H1 (cell line): ENCODE results near the gene TCFL5. TPM values are rescaled to one million over a fixed set of nuclear protein-coding genes. Genes with fewer than 3 reads are reported as not detected.

Source experiments
- CTCF ChIA-PET: fragments of 300-600 bp; sonication (Branson Sonifier 250); formaldehyde crosslinking; loops from one replicate; lab custom pipeline; 2021; ENCODE audit not compliant: partially characterized antibody; lab: Charles Lee
- POLR2A ChIA-PET: fragments of 300-600 bp; sonication (Branson Sonifier 250); formaldehyde crosslinking; loops from one replicate; lab custom pipeline; 2021; ENCODE audit warnings: inconsistent platforms; ENCODE audit not compliant: partially characterized antibody; lab: Charles Lee
- DNase-seq, 2 experiments: peaks; one replicate each; pipeline versions ENCODE4 v3.0.0 to v3.0.0-alpha.2; 2010 to 2022; ENCODE audit warnings: low spot score in 2 of 2, low read depth in 1 of 2, mixed read lengths in 1 of 2
- FAIRE-seq: peaks from 2 replicates; lab custom pipeline; 2011; peaks lifted over from hg19 to GRCh38; lab: Jason Lieb, UNC
- H2AFZ ChIP-seq: 2 replicates; pipeline ENCODE4 v1.8.1; 2012; ENCODE audit warnings: low read length, inconsistent platforms
- H2AK5ac ChIP-seq: 2 replicates; pipeline ENCODE4 v1.6.1; 2013; ENCODE audit warnings: low read depth, low read length
- H2BK120ac ChIP-seq: replicated peaks from 2 replicates; pipeline ENCODE3; 2013; ENCODE audit warnings: low read depth, low read length, inconsistent platforms
- H2BK12ac ChIP-seq: 2 replicates; pipeline ENCODE4 v1.6.1; 2013; ENCODE audit warnings: low read depth, low read length
- H2BK15ac ChIP-seq: 2 replicates; pipeline ENCODE4 v1.6.1; 2013; ENCODE audit warnings: low read length
- H2BK20ac ChIP-seq: 2 replicates; pipeline ENCODE4 v1.6.1; 2013; ENCODE audit warnings: low read length
- H2BK5ac ChIP-seq: 2 replicates; pipeline ENCODE4 v1.6.1; 2013; ENCODE audit warnings: low read depth, low read length
- H3K14ac ChIP-seq: 2 replicates; pipeline ENCODE4 v1.6.1; 2013; ENCODE audit warnings: inconsistent platforms; ENCODE audit not compliant: insufficient read length
- H3K18ac ChIP-seq: 2 replicates; pipeline ENCODE4 v1.6.1; 2013; ENCODE audit warnings: low read length; ENCODE audit errors: extremely low read depth
- H3K23ac ChIP-seq: 2 replicates; pipeline ENCODE4 v1.6.1; 2013; ENCODE audit warnings: inconsistent platforms; ENCODE audit not compliant: insufficient read length
- H3K23me2 ChIP-seq: 2 replicates; pipeline ENCODE4 v1.6.1; 2013; ENCODE audit warnings: low read depth, low read length
- H3K27ac ChIP-seq: 2 replicates; pipeline ENCODE4 v1.6.1; 2011; ENCODE audit warnings: low read depth, low read length, inconsistent platforms
- H3K27me3 ChIP-seq, 4 experiments: replicated peaks in 1 of 4; 1 replicate in 1 of 4; 2 replicates in 3 of 4; pipeline versions ENCODE4 v1.6.1 to v1.8.1; 2011 to 2013; ENCODE audit warnings: low read length in 3 of 4, mild to moderate bottlenecking in 3 of 4, inconsistent platforms in 2 of 4, mixed read lengths in 2 of 4, moderate library complexity in 1 of 4; ENCODE audit not compliant: control insufficient read depth in 3 of 4, insufficient read depth in 3 of 4; ENCODE audit errors: extremely low read depth in 1 of 4
- H3K36me3 ChIP-seq, 4 experiments: 2 replicates each; pipeline versions ENCODE4 v1.6.1 to v1.8.1; 2011 to 2013; ENCODE audit warnings: mild to moderate bottlenecking in 4 of 4, low read length in 3 of 4, moderate library complexity in 2 of 4, control low read depth in 1 of 4, inconsistent platforms in 1 of 4; ENCODE audit not compliant: insufficient read depth in 4 of 4, control insufficient read depth in 2 of 4
- H3K4ac ChIP-seq: replicated peaks from 2 replicates; pipeline ENCODE3; 2013; ENCODE audit warnings: low read length, low read depth, mixed read lengths, inconsistent platforms; ENCODE audit not compliant: insufficient read length
- H3K4me1 ChIP-seq, 4 experiments: replicated peaks in 1 of 4; 1 replicate in 1 of 4; 2 replicates in 3 of 4; pipeline versions ENCODE4 v1.6.1 to v1.8.1; 2011 to 2013; ENCODE audit warnings: low read length in 3 of 4, inconsistent platforms in 2 of 4, mixed read lengths in 1 of 4; ENCODE audit not compliant: insufficient read depth in 4 of 4, control insufficient read depth in 3 of 4
- H3K4me2 ChIP-seq, 2 experiments: 2 replicates each; pipeline versions ENCODE4 v1.6.1 to v1.8.1; 2011 to 2013; ENCODE audit warnings: low read depth in 2 of 2, low read length in 2 of 2, control low read depth in 1 of 2, inconsistent platforms in 1 of 2, mild to moderate bottlenecking in 1 of 2; ENCODE audit not compliant: insufficient read depth in 1 of 2
- H3K4me3 ChIP-seq, 4 experiments: fragments of 200-600, 300-600 bp in 1 of 4; sonication (generic), shearing (Covaris generic), sonication (Bioruptor Twin) in 1 of 4; 2 replicates each; pipeline versions ENCODE4 v1.5.1 to v1.8.1; 2011 to 2016; ENCODE audit warnings: low read length in 4 of 4, low read depth in 3 of 4, control low read depth in 2 of 4, inconsistent platforms in 2 of 4, mild to moderate bottlenecking in 2 of 4, mixed read lengths in 1 of 4, moderate library complexity in 1 of 4; ENCODE audit not compliant: insufficient read depth in 2 of 4; ENCODE audit errors: extremely low read depth in 1 of 4
- H3K56ac ChIP-seq: replicated peaks from 2 replicates; pipeline ENCODE3; 2013; ENCODE audit warnings: low read depth, mild to moderate bottlenecking, mixed read lengths, low read length, inconsistent platforms; ENCODE audit not compliant: insufficient read length
- H3K79me1 ChIP-seq: 2 replicates; pipeline ENCODE4 v1.6.1; 2013; ENCODE audit warnings: low read depth, low read length, control low read depth
- H3K79me2 ChIP-seq, 2 experiments: 2 replicates each; pipeline versions ENCODE4 v1.6.1 to v1.8.1; 2012 to 2013; ENCODE audit warnings: low read length in 2 of 2, mild to moderate bottlenecking in 2 of 2, inconsistent platforms in 1 of 2; ENCODE audit not compliant: insufficient read depth in 2 of 2, control insufficient read depth in 1 of 2
- H3K9ac ChIP-seq, 4 experiments: replicated peaks in 1 of 4; 1 replicate in 1 of 4; 2 replicates in 3 of 4; pipeline versions ENCODE4 v1.6.1 to v1.8.1; 2011 to 2013; ENCODE audit warnings: low read depth in 3 of 4, low read length in 3 of 4, control low read depth in 2 of 4, mild to moderate bottlenecking in 2 of 4, moderate library complexity in 2 of 4, inconsistent platforms in 1 of 4; ENCODE audit errors: extremely low read depth in 1 of 4
- H3K9me3 ChIP-seq, 2 experiments: 2 replicates each; pipeline versions ENCODE4 v1.6.1 to v1.8.1; 2012 to 2013; ENCODE audit warnings: mild to moderate bottlenecking in 2 of 2, moderate library complexity in 2 of 2, control low read depth in 1 of 2, inconsistent platforms in 1 of 2, low read depth in 1 of 2, low read length in 1 of 2, mixed read lengths in 1 of 2; ENCODE audit not compliant: insufficient read depth in 2 of 2
- H4K20me1 ChIP-seq, 2 experiments: replicated peaks in 1 of 2; 2 replicates each; pipeline versions ENCODE3 to v1.8.1; 2011 to 2013; ENCODE audit warnings: inconsistent platforms in 2 of 2, low read length in 2 of 2, mild to moderate bottlenecking in 1 of 2; ENCODE audit not compliant: insufficient read depth in 2 of 2, control insufficient read depth in 1 of 2
- H4K5ac ChIP-seq: 2 replicates; pipeline ENCODE4 v1.6.1; 2013; ENCODE audit warnings: low read length, low read depth, mixed read lengths, inconsistent platforms; ENCODE audit not compliant: insufficient read length
- H4K8ac ChIP-seq: 2 replicates; pipeline ENCODE4 v1.8.0; 2013; ENCODE audit warnings: mild to moderate bottlenecking, moderate library complexity, low read length, inconsistent platforms; ENCODE audit not compliant: insufficient read depth; ENCODE audit errors: extremely low read depth
- H4K91ac ChIP-seq: replicated peaks from 2 replicates; pipeline ENCODE3; 2013; ENCODE audit warnings: low read length, mixed read lengths, inconsistent platforms; ENCODE audit not compliant: insufficient read length
- CEBPB ChIP-seq: IDR thresholded peaks from 2 replicates; pipeline ENCODE4 v1.6.1; 2012; ENCODE audit warnings: low read depth, low read length
- EGR1 ChIP-seq: IDR thresholded peaks from 2 replicates; pipeline ENCODE4 v1.6.1; 2011; ENCODE audit warnings: low read depth, low read length, borderline replicate concordance
- HDAC2 ChIP-seq, 2 experiments: fragments of 300-600 bp in 1 of 2; sonication (generic) in 1 of 2; IDR thresholded peaks; 2 replicates each; pipeline ENCODE4 v1.6.1; 2011 to 2012; ENCODE audit warnings: low read depth in 2 of 2, low read length in 2 of 2, mild to moderate bottlenecking in 2 of 2, moderate library complexity in 2 of 2, borderline replicate concordance in 1 of 2, inconsistent platforms in 1 of 2
- HDAC6 ChIP-seq: IDR thresholded peaks from one replicate; pipeline ENCODE4 v1.7.1; 2012; ENCODE audit warnings: low read depth, mild to moderate bottlenecking, inconsistent platforms, low read length, moderate library complexity
- KDM4A ChIP-seq: IDR thresholded peaks from one replicate; pipeline ENCODE4 v1.7.1; 2012; ENCODE audit warnings: low read depth, mild to moderate bottlenecking, moderate library complexity, low read length, inconsistent platforms; ENCODE audit not compliant: severe bottlenecking
- RAD21 ChIP-seq, 2 experiments: IDR thresholded peaks in 1 of 2; conservative IDR thresholded peaks in 1 of 2; 2 replicates each; pipeline ENCODE4 v1.6.1; 2011; ENCODE audit warnings: low read depth in 2 of 2, low read length in 2 of 2, improper control_type of control experiment in 1 of 2, inconsistent platforms in 1 of 2, mild to moderate bottlenecking in 1 of 2, moderate library complexity in 1 of 2
- RNF2 ChIP-seq: fragments of 200-900, 300-1000 bp; sonication (generic); IDR thresholded peaks from 2 replicates; pipeline ENCODE4 v1.7.1; 2016; ENCODE audit warnings: borderline replicate concordance, low read depth, mild to moderate bottlenecking, antibody characterized with exemption, low read length; ENCODE audit not compliant: poor library complexity, severe bottlenecking; ENCODE audit errors: missing control alignments
- SP1 ChIP-seq: IDR thresholded peaks from 2 replicates; pipeline ENCODE4 v1.6.1; 2011; ENCODE audit warnings: low read depth, low read length
- TBP ChIP-seq: IDR thresholded peaks from 2 replicates; pipeline ENCODE4 v1.6.1; 2011; ENCODE audit warnings: low read depth, low read length, improper control_type of control experiment
- TEAD4 ChIP-seq: IDR thresholded peaks from 2 replicates; pipeline ENCODE4 v1.6.1; 2012; ENCODE audit warnings: low read depth, low read length, inconsistent platforms, mixed read lengths
- WGBS, 2 experiments: shearing (Covaris generic) in 1 of 2; methylation state at CpG; one replicate each; pipeline versions ENCODE4 v1.1.6 to v1.1.7; 2013 to 2015; ENCODE audit warnings: low lambda C conversion rate in 2 of 2, mixed read lengths in 2 of 2, inconsistent platforms in 1 of 2, low coverage in 1 of 2, missing lambda C conversion rate in 1 of 2; ENCODE audit not compliant: insufficient replicate concordance in 2 of 2, insufficient coverage in 1 of 2, insufficient read length in 1 of 2; ENCODE audit errors: extremely low coverage in 1 of 2, missing lambda C conversion rate in 1 of 2; 5-methylcytosine and 5-hydroxymethylcytosine counted together
- polyA plus RNA-seq, 7 experiments: library from polyadenylated mRNA; depleted of rRNA in 3 of 7; stranded (reverse) in 5 of 7; unstranded in 2 of 7; fragments of >200 nt in 5 of 7; fragments of 200-250 nt in 2 of 7; gene quantifications; 1 replicate in 5 of 7; 2 replicates in 1 of 7; 4 replicates in 1 of 7; pipeline versions ENCODE4 v1.2.1 to v1.2.3, GENCODE V29; 2011 to 2013; ENCODE audit warnings: missing spikeins in 2 of 7, mixed read lengths in 2 of 7
- total RNA-seq: library from RNA; stranded (reverse); fragmentation: NEBNext Ultra II Directional; extraction: Animal tissue kit (Norgen Biotek cat#: 25700); gene quantifications from 2 replicates; pipeline ENCODE4 v1.2.1, GENCODE V29; 2021

The TCFL5 gene
- total and polyA plus RNA-seq, 2 of the 8 experiments (the other 6 are each of a cell fraction or from before 2014, with no cell fraction given): 6.2 to 15.0 TPM

GRCh38 chr20:62793757-62794006 lies 67.9 kb downstream of the TCFL5 start:
- H3K14ac ChIP-seq: no peak overlapping the region
- DNase-seq: no peak
- H3K23me2 ChIP-seq: peaks cover 7% of the 10 kb centered on the region; the same call in 1 of the 2 replicates
- ChIA-PET POLR2A (interaction anchor here (1.8 to 1.9 kb wide), 2 partner anchors 22 to 151 kb away, joined by 4 to 10 read pairs; partner anchors contain the start of genes COL9A3 and SLCO4A1), CTCF (interaction anchor here (1.0 to 4.4 kb wide), 8 partner anchors 11 to 126 kb away, joined by 3 to 35 read pairs (median 4); partner anchors contain the start of gene NTSR1)
- no peaks in the 10 kb centered on the region for H3K9me3 ChIP-seq
- H3K23ac ChIP-seq: no peak overlapping the region
- H2BK15ac ChIP-seq: 0 out of 2 replicates have a peak overlapping the region, but pooled peaks have one; percentile 53
- peak overlapping the region; percentile 54; the same call in 1 of the 2 replicates for H2AK5ac ChIP-seq
- peak overlapping the region; percentile 32; the same call in 1 of the 2 replicates for H3K18ac ChIP-seq
- peak overlapping the region; percentile 60; the same call in 1 of the 2 replicates for H2BK5ac ChIP-seq
- H4K91ac ChIP-seq: peak overlapping the region; percentile 95
- peak overlapping the region; percentile 21 to 54 (median 29); a peak in 6 of 8 replicates for H3K4me3 ChIP-seq
- peak overlapping the region; percentile 70; the same call in 1 of the 2 replicates for H2AFZ ChIP-seq
- H3K79me1 ChIP-seq: no peaks in the 10 kb centered on the region
- peak overlapping the region; percentile 80; the same call in 1 of the 2 replicates for H2BK20ac ChIP-seq
- peak overlapping the region; percentile 84 to 85 for H3K4me2 ChIP-seq
- WGBS, 2 experiments: 60% methylated on average over 7 of the region's 7 CpGs; no CpG with 5 or more reads in 1 of the 2 experiments
- H3K27me3 ChIP-seq: peaks cover 0 to 18% (median 11%) of the 10 kb centered on the region in 4 experiments; a peak in 5 of 7 replicates
- H2BK120ac ChIP-seq: peak overlapping the region; percentile 54
- H4K8ac ChIP-seq: peak overlapping the region; percentile 59; the same call in 1 of the 2 replicates
- H4K20me1 ChIP-seq: peaks cover 0 to 10% of the 10 kb centered on the region in 2 experiments
- FAIRE-seq: no peak
- no peak overlapping the region; a peak in 1 of 7 replicates for H3K9ac ChIP-seq
- H3K27ac ChIP-seq: no peak overlapping the region
- peaks cover 0 to 11% (median 6%) of the 10 kb centered on the region in 4 experiments; a peak in 4 of 7 replicates for H3K4me1 ChIP-seq
- peak overlapping the region; percentile 75; the same call in 1 of the 2 replicates for H2BK12ac ChIP-seq
- peak overlapping the region; percentile 71 for H4K5ac ChIP-seq
- H3K56ac ChIP-seq: peak overlapping the region; percentile 30
- H3K36me3 ChIP-seq: peaks cover 0 to 4% (median under 1%) of the 10 kb centered on the region in 4 experiments; a peak in 3 of 8 replicates
- H3K79me2 ChIP-seq: no peaks in the 10 kb centered on the region
- H3K4ac ChIP-seq: peak overlapping the region; percentile 78
- TF ChIP-seq HDAC6: no peak
- TF ChIP-seq TEAD4: no peak
- no peak for TF ChIP-seq HDAC2 (IDR thresholded peaks at IDR 0.05; ENCODE audit: borderline replicate concordance in 1 of 2, low read depth in 2 of 2, low read length in 2 of 2)
- no peak for TF ChIP-seq RNF2
- no peak for TF ChIP-seq CEBPB
- TF ChIP-seq EGR1: no peak
- TF ChIP-seq RAD21 (IDR thresholded peaks at IDR 0.05 in 1 of 2, conservative IDR thresholded peaks at IDR 0.05 in 1 of 2; ENCODE audit: low read depth in 2 of 2, low read length in 2 of 2): no peak
- TF ChIP-seq SP1: no peak
- TF ChIP-seq TBP: no peak
- no peak for TF ChIP-seq KDM4A
